Skeletal muscle satellite cell (primary cell): ENCODE results near the gene ADCY1.

Source experiments
- H3K27me3 ChIP-seq: 2 replicates; pipeline ENCODE4 v1.7.0; 2013; ENCODE audit warnings: low read length; ENCODE audit not compliant: control insufficient read depth, insufficient read depth
- H3K36me3 ChIP-seq: 2 replicates; pipeline ENCODE4 v1.7.0; 2013; ENCODE audit warnings: mild to moderate bottlenecking, control low read depth, low read length; ENCODE audit not compliant: insufficient read depth
- H3K4me1 ChIP-seq: 2 replicates; pipeline ENCODE4 v1.7.0; 2013; ENCODE audit warnings: low read length; ENCODE audit not compliant: control insufficient read depth, insufficient read depth
- H3K4me2 ChIP-seq: 2 replicates; pipeline ENCODE4 v1.7.0; 2013; ENCODE audit warnings: mild to moderate bottlenecking, low read length
- H3K4me3 ChIP-seq: 2 replicates; pipeline ENCODE4 v1.7.0; 2013; ENCODE audit warnings: low read length
- H3K9ac ChIP-seq: 2 replicates; pipeline ENCODE4 v1.7.0; 2013; ENCODE audit warnings: mild to moderate bottlenecking, low read depth, low read length, moderate library complexity
- H3K9me3 ChIP-seq: replicated peaks from 2 replicates; pipeline ENCODE4 v1.7.0; 2013; ENCODE audit warnings: mild to moderate bottlenecking, control low read depth, low read length

ADCY1 gene

GRCh38 chr7:45659496-45660139 lies 85.5 kb downstream of the ADCY1 start:
- Histone ChIP-seq H3K4me3 (no peak overlapping the region), H3K27me3 (peaks cover 3% of the 10 kb centered on the region), H3K9me3 (no peaks in the 10 kb centered on the region), H3K9ac (no peak overlapping the region), H3K36me3 (no peaks in the 10 kb centered on the region), H3K4me1 (no peaks in the 10 kb centered on the region), H3K4me2 (no peak overlapping the region)

GRCh38 chr7:45660201-45660900 lies 86.2 kb downstream of the ADCY1 start:
- Histone ChIP-seq H3K4me1 (no peaks in the 10 kb centered on the region), H3K36me3 (no peaks in the 10 kb centered on the region), H3K4me2 (no peak overlapping the region), H3K9ac (no peak overlapping the region), H3K4me3 (no peak overlapping the region), H3K9me3 (no peaks in the 10 kb centered on the region), H3K27me3 (no peaks in the 10 kb centered on the region)

- no peak overlapping the region for H3K4me3 ChIP-seq
- H3K4me2 ChIP-seq, result no peak overlapping the region
- no peaks in the 10 kb centered on the region for H3K36me3 ChIP-seq
- no peak overlapping the region for H3K9ac ChIP-seq
- no peaks in the 10 kb centered on the region for H3K4me1 ChIP-seq
- no peaks in the 10 kb centered on the region for H3K27me3 ChIP-seq
- H3K9me3 ChIP-seq, result no peaks in the 10 kb centered on the region
These were observed 86.7 kb downstream of the ADCY1 start for GRCh38 chr7:45660901-45661211.

GRCh38 chr7:45661302-45661995 lies 87.3 kb downstream of the ADCY1 start:
- Histone ChIP-seq H3K4me2 (no peak overlapping the region), H3K4me3 (no peak overlapping the region), H3K27me3 (no peaks in the 10 kb centered on the region), H3K9ac (no peak overlapping the region), H3K4me1 (no peaks in the 10 kb centered on the region), H3K9me3 (no peaks in the 10 kb centered on the region), H3K36me3 (no peaks in the 10 kb centered on the region)

GRCh38 chr7:45662018-45662417 lies 87.8 kb downstream of the ADCY1 start:
- Histone ChIP-seq H3K27me3 (no peaks in the 10 kb centered on the region), H3K9me3 (no peaks in the 10 kb centered on the region), H3K9ac (no peak overlapping the region), H3K36me3 (no peaks in the 10 kb centered on the region), H3K4me1 (no peaks in the 10 kb centered on the region), H3K4me3 (no peak overlapping the region), H3K4me2 (no peak overlapping the region)

GRCh38 chr7:45662540-45663166 lies 88.5 kb downstream of the ADCY1 start:
- H3K4me1 ChIP-seq, result no peaks in the 10 kb centered on the region
- no peak overlapping the region for H3K9ac ChIP-seq
- no peak overlapping the region for H3K4me2 ChIP-seq
- no peaks in the 10 kb centered on the region for H3K27me3 ChIP-seq
- H3K9me3 ChIP-seq, result no peaks in the 10 kb centered on the region
- no peaks in the 10 kb centered on the region for H3K36me3 ChIP-seq
- no peak overlapping the region for H3K4me3 ChIP-seq

GRCh38 chr7:45663167-45663921 lies 89.2 kb downstream of the ADCY1 start:
- Histone ChIP-seq H3K9me3 (no peaks in the 10 kb centered on the region), H3K4me2 (no peak overlapping the region), H3K4me1 (no peaks in the 10 kb centered on the region), H3K9ac (no peak overlapping the region), H3K27me3 (no peaks in the 10 kb centered on the region), H3K4me3 (no peak overlapping the region), H3K36me3 (no peaks in the 10 kb centered on the region)

GRCh38 chr7:45663965-45664633 lies 89.9 kb downstream of the ADCY1 start:
- no peaks in the 10 kb centered on the region for H3K4me1 ChIP-seq
- H3K4me2 ChIP-seq, result no peak overlapping the region
- H3K9me3 ChIP-seq, result no peaks in the 10 kb centered on the region
- H3K9ac ChIP-seq, result no peak overlapping the region
- H3K36me3 ChIP-seq, result no peaks in the 10 kb centered on the region
- H3K4me3 ChIP-seq, result no peak overlapping the region
- no peaks in the 10 kb centered on the region for H3K27me3 ChIP-seq

- Histone ChIP-seq H3K4me2 (no peak overlapping the region), H3K36me3 (no peaks in the 10 kb centered on the region), H3K9ac (no peak overlapping the region), H3K27me3 (peaks cover 5% of the 10 kb centered on the region), H3K4me1 (no peaks in the 10 kb centered on the region), H3K4me3 (no peak overlapping the region), H3K9me3 (no peaks in the 10 kb centered on the region)
These were observed 91.0 kb downstream of the ADCY1 start for GRCh38 chr7:45665172-45665571.

- Histone ChIP-seq H3K27me3 (peaks cover 43% of the 10 kb centered on the region), H3K9ac (no peak overlapping the region)
These were observed 96.1 kb downstream of the ADCY1 start for GRCh38 chr7:45670227-45670626.

GRCh38 chr7:45670717-45671116 lies 96.5 kb downstream of the ADCY1 start:
- H3K36me3 ChIP-seq, result no peaks in the 10 kb centered on the region

More at GRCh38 chr7:45670227-45670626, 96.1 kb downstream of the ADCY1 start:
- Histone ChIP-seq H3K36me3 (no peaks in the 10 kb centered on the region), H3K4me1 (no peaks in the 10 kb centered on the region), H3K4me2 (no peak overlapping the region), H3K4me3 (no peak overlapping the region), H3K9me3 (no peaks in the 10 kb centered on the region)

More at GRCh38 chr7:45670717-45671116, 96.5 kb downstream of the ADCY1 start:
- Histone ChIP-seq H3K9ac (no peak overlapping the region), H3K4me2 (no peak overlapping the region), H3K27me3 (peaks cover 46% of the 10 kb centered on the region), H3K9me3 (no peaks in the 10 kb centered on the region), H3K4me1 (no peaks in the 10 kb centered on the region), H3K4me3 (no peak overlapping the region)
